K562 (cell line): ENCODE results near the gene TTC39A. TPM values are rescaled to one million over a fixed set of nuclear protein-coding genes. Genes with fewer than 3 reads are reported as not detected.
A peak's percentile ranks its signal among the peaks of the same experiment; 100 is the strongest.

Experiments
- ADNP ChIP-seq: fragments of 200-800 bp; sonication (Bioruptor generic); IDR thresholded peaks from 2 replicates; pipeline ENCODE4 v1.6.1; 2016; ENCODE audit warnings: missing genetic modification characterization, missing compliant biosample characterization
- BACH1 ChIP-seq: fragments of 200-800 bp; sonication (Bioruptor generic); IDR thresholded peaks from 2 replicates; pipeline ENCODE4 v1.6.1; 2016; ENCODE audit warnings: missing genetic modification characterization, missing compliant biosample characterization
- CEBPG ChIP-seq, 3 experiments: fragments of 200-800 bp in 1 of 3; sonication (Bioruptor generic) in 1 of 3; sonication (generic) in 1 of 3; formaldehyde crosslinking in 1 of 3; IDR thresholded peaks in 2 of 3; conservative IDR thresholded peaks in 1 of 3; 2 replicates each; pipeline versions ENCODE4 v1.6.1 to v1.8.0; 2016 to 2022; ENCODE audit warnings: missing compliant biosample characterization in 2 of 3, missing genetic modification characterization in 2 of 3, mild to moderate bottlenecking in 1 of 3, missing genetic modification reagents in 1 of 3
- CGGBP1 ChIP-seq: fragments of 250-450 bp; sonication (Bioruptor Pico); IDR thresholded peaks from 2 replicates; pipeline ENCODE4 v1.9.0; 2021; ENCODE audit warnings: mild to moderate bottlenecking
- CHAMP1 ChIP-seq: fragments of 450-650 bp; IDR thresholded peaks from 2 replicates; pipeline ENCODE4 v1.6.1; 2016; ENCODE audit warnings: mild to moderate bottlenecking
- GABPA ChIP-seq: fragments of 200-800 bp; sonication (Bioruptor generic); conservative IDR thresholded peaks from 2 replicates; pipeline ENCODE4 v1.6.1; 2016; ENCODE audit warnings: low read depth, missing genetic modification characterization, missing compliant biosample characterization
- MTA1 ChIP-seq: fragments of 450-650 bp; IDR thresholded peaks from 2 replicates; pipeline ENCODE4 v1.6.1; 2017; ENCODE audit warnings: borderline replicate concordance
- POLR2A ChIP-seq: fragments of 450-650 bp; conservative IDR thresholded peaks from 2 replicates; pipeline ENCODE4 v1.6.1; 2016
- PRDM10 ChIP-seq: fragments of 450-650 bp; IDR thresholded peaks from 2 replicates; pipeline ENCODE4 v1.6.1; 2018; ENCODE audit not compliant: partially characterized antibody
- RAD51 ChIP-seq: fragments of 450-650 bp; IDR thresholded peaks from 2 replicates; pipeline ENCODE4 v1.7.1; 2016; ENCODE audit warnings: low read depth, mild to moderate bottlenecking, borderline replicate concordance
- TFAP4 ChIP-seq: sonication (generic); formaldehyde crosslinking; IDR thresholded peaks from 2 replicates; pipeline ENCODE4 v1.8.0; 2022; ENCODE audit warnings: missing genetic modification reagents, mild to moderate bottlenecking, moderate library complexity, borderline replicate concordance
- XRCC5 ChIP-seq: fragments of 200-400 bp; formaldehyde crosslinking; IDR thresholded peaks from 2 replicates; pipeline ENCODE4 v1.6.1; 2017; ENCODE audit warnings: low read depth, mild to moderate bottlenecking, low read length
- ZHX1 ChIP-seq: fragments of 150-350 bp; conservative IDR thresholded peaks from 2 replicates; pipeline ENCODE4 v1.6.1; 2014; ENCODE audit warnings: low read length
- polyA plus RNA-seq, 8 experiments: library from polyadenylated mRNA; depleted of rRNA in 4 of 8; stranded (reverse) in 5 of 8; unstranded in 3 of 8; fragments of >200 nt; fragmentation: Nextera tagmentation in 2 of 8; fragmentation: Illumina TruSeq in 1 of 8; extraction: Ambion mirVana in 2 of 8; extraction: Trizol in 1 of 8; gene quantifications; 2 replicates each; pipeline versions ENCODE4 v1.2.1 to v1.2.3, GENCODE V29; 2011 to 2014; ENCODE audit warnings: inconsistent platforms in 1 of 8, missing spikeins in 1 of 8
- total RNA-seq, 7 experiments: library from RNA; depleted of rRNA in 6 of 7; stranded (reverse); fragments of >200 nt in 6 of 7; fragmentation: Illumina TruSeq in 2 of 7; extraction: Trizol in 2 of 7; gene quantifications; 2 replicates each; pipeline versions ENCODE4 v1.2.1 to v1.2.3, GENCODE V29; 2011 to 2021; ENCODE audit warnings: low replicate concordance in 1 of 7

TTC39A gene
- total and polyA plus RNA-seq, 9 of the 15 experiments (the other 6 are each of a cell fraction or from before 2014, with no cell fraction given): 0.18 to 0.82 (median 0.35) TPM

GRCh38 chr1:51331206-51332100 is 1.1 kb upstream of the TTC39A start (continued):
- TF ChIP-seq CEBPG (CRISPR knock-in tag; IDR thresholded peaks at IDR 0.05) (peak; percentile 80), CEBPG (tag; conservative IDR thresholded peaks at IDR 0.05 in 1 of 2, IDR thresholded peaks at IDR 0.05 in 1 of 2) (peak in 1 of 2 experiments; percentile 88; a peak in 3 of 4 replicates), CGGBP1 (CRISPR knock-in tag) (no peak), RAD51 (peak; percentile 60), ZHX1 (no peak; the same call in 1 of the 2 replicates), XRCC5 (peak; percentile 82; the same call in 1 of the 2 replicates), ADNP (tag) (no peak), GABPA (tag) (peak; percentile 33; the same call in 1 of the 2 replicates), TFAP4 (CRISPR knock-in tag) (peak; percentile 87), MTA1 (peak; percentile 78; the same call in 1 of the 2 replicates), BACH1 (tag) (peak; percentile 86), PRDM10 (peak; percentile 39), CHAMP1 (peak; percentile 42; the same call in 1 of the 2 replicates), POLR2A (peak; percentile 86)
